Measurements from ENCODE around the gene WNT4. TPM values are rescaled to one million over a fixed set of nuclear protein-coding genes. Genes with fewer than 3 reads are reported as not detected.

Gene WNT4
- total RNA-seq, 4 donors from 2014 or later, result 0.12 to 0.27 (median 0.27) TPM; not detected in 1

GRCh38 chr1:22150923-22151322 lies 8.0 kb upstream of the WNT4 start:
- no peaks in the 10 kb centered on the region for H3K9me3 ChIP-seq
- H3K4me3 ChIP-seq, result no peak overlapping the region
- H3K4me1 ChIP-seq, result no peaks in the 10 kb centered on the region
- TF ChIP-seq EP300 (IDR thresholded peaks at IDR 0.05) (no peak), POLR2AphosphoS5 (IDR thresholded peaks at IDR 0.05) (no peak), POLR2A (IDR thresholded peaks at IDR 0.05) (no peak), CTCF (IDR thresholded peaks at IDR 0.05) (no peak)
- no peak overlapping the region for H3K27ac ChIP-seq
- 67 to 80% methylated on average over 2 to 6 of the region's 6 CpGs for WGBS, 2 donors (ENCODE audit: low coverage in 1 of 2)
- peaks cover 36% of the 10 kb centered on the region for H3K27me3 ChIP-seq
- ATAC-seq, result no peak
- H3K36me3 ChIP-seq, result no peaks in the 10 kb centered on the region

- H3K27ac ChIP-seq, result peak overlapping the region in 1 of 4 donors; percentile 52
- H3K4me3 ChIP-seq, result peak overlapping the region; percentile 31 to 59
- no peak for TF ChIP-seq POLR2AphosphoS5 (IDR thresholded peaks at IDR 0.05)
- TF ChIP-seq POLR2A (IDR thresholded peaks at IDR 0.05), result no peak
- TF ChIP-seq CTCF (IDR thresholded peaks at IDR 0.05), result peak in 1 of 4 experiments; percentile 13
- no peak for TF ChIP-seq EP300 (IDR thresholded peaks at IDR 0.05)
- H3K9me3 ChIP-seq, result no peaks in the 10 kb centered on the region
- H3K27me3 ChIP-seq, result peaks cover 87% of the 10 kb centered on the region
- no peaks in the 10 kb centered on the region for H3K36me3 ChIP-seq
- H3K4me1 ChIP-seq, result peaks cover 0 to 24% (median 13%) of the 10 kb centered on the region in 3 donors
- no CpG with 5 or more reads among the region's 102 CpGs for WGBS, 2 donors (ENCODE audit: low coverage in 1 of 2)
- peak; percentile 41 for ATAC-seq
These were observed 407 bp downstream of the WNT4 start for GRCh38 chr1:22142315-22143064.

- ATAC-seq, result no peak
- Histone ChIP-seq H3K36me3 (no peaks in the 10 kb centered on the region), H3K4me3 (peak overlapping the region; percentile 31 to 59), H3K4me1 (peaks cover 0 to 24% (median 13%) of the 10 kb centered on the region in 3 donors), H3K27me3 (peaks cover 88% of the 10 kb centered on the region), H3K27ac (peak overlapping the region in 1 of 4 donors; percentile 52), H3K9me3 (no peaks in the 10 kb centered on the region)
- WGBS, 2 donors (ENCODE audit: low coverage in 1 of 2), result 27 to 41% methylated on average over 6 to 11 of the region's 28 CpGs
- no peak for TF ChIP-seq EP300 (IDR thresholded peaks at IDR 0.05)
- TF ChIP-seq CTCF (IDR thresholded peaks at IDR 0.05), result no peak
- no peak for TF ChIP-seq POLR2AphosphoS5 (IDR thresholded peaks at IDR 0.05)
- TF ChIP-seq POLR2A (IDR thresholded peaks at IDR 0.05), result no peak
These were observed 1.2 kb downstream of the WNT4 start for GRCh38 chr1:22141554-22142314.

- no peak overlapping the region for H3K4me3 ChIP-seq
- 33 to 100% methylated on average over 1 of the region's 5 CpGs for WGBS, 2 donors (ENCODE audit: low coverage in 1 of 2)
- peaks cover 0 to 24% (median 13%) of the 10 kb centered on the region in 3 donors for H3K4me1 ChIP-seq
- no peak for ATAC-seq
- no peak overlapping the region for H3K27ac ChIP-seq
- TF ChIP-seq POLR2AphosphoS5 (IDR thresholded peaks at IDR 0.05), result no peak
- no peak for TF ChIP-seq EP300 (IDR thresholded peaks at IDR 0.05)
- no peak for TF ChIP-seq CTCF (IDR thresholded peaks at IDR 0.05)
- TF ChIP-seq POLR2A (IDR thresholded peaks at IDR 0.05), result no peak
- H3K9me3 ChIP-seq, result no peaks in the 10 kb centered on the region
- H3K27me3 ChIP-seq, result peaks cover 88% of the 10 kb centered on the region
- H3K36me3 ChIP-seq, result no peaks in the 10 kb centered on the region
These were observed 2.2 kb downstream of the WNT4 start for GRCh38 chr1:22140694-22141093.

All from gastroesophageal sphincter (tissue), 4 donors.